Measurements from ENCODE around the gene CEBPG. TPM values are rescaled to one million over a fixed set of nuclear protein-coding genes. Genes with fewer than 3 reads are reported as not detected.
A peak's percentile ranks its signal among the peaks of the same experiment; 100 is the strongest.

Gene CEBPG
- total and polyA plus RNA-seq, 8 donors, result 17.8 to 26.4 (median 19.3) TPM

GRCh38 chr19:33422369-33423180 is 49.1 kb downstream of the CEBPG start:
- H3K27ac ChIP-seq, result no peak overlapping the region
- intact Hi-C loops (cut with DNase I), result no loop called here
- no peaks in the 10 kb centered on the region for H3K27me3 ChIP-seq
- H3K4me3 ChIP-seq, result no peak overlapping the region
- H3K36me3 ChIP-seq, result no peaks in the 10 kb centered on the region
- no peaks in the 10 kb centered on the region for H3K4me1 ChIP-seq
- no peak for TF ChIP-seq CTCF (IDR thresholded peaks at IDR 0.05)
- H3K9me3 ChIP-seq, result no peaks in the 10 kb centered on the region
- ATAC-seq (no peak), DNase-seq (no peak)

- intact Hi-C loops (cut with DNase I), result no loop called here
- H3K36me3 ChIP-seq, result no peaks in the 10 kb centered on the region
- ATAC-seq (no peak), DNase-seq (no peak)
- no peak overlapping the region for H3K4me3 ChIP-seq
- no peak overlapping the region for H3K27ac ChIP-seq
- no peaks in the 10 kb centered on the region for H3K9me3 ChIP-seq
- no peaks in the 10 kb centered on the region for H3K27me3 ChIP-seq
- no peaks in the 10 kb centered on the region for H3K4me1 ChIP-seq
- TF ChIP-seq CTCF (IDR thresholded peaks at IDR 0.05), result no peak
These were observed 50.7 kb downstream of the CEBPG start for GRCh38 chr19:33424181-33424580.

- Histone ChIP-seq H3K4me1 (no peaks in the 10 kb centered on the region), H3K36me3 (no peaks in the 10 kb centered on the region), H3K27ac (no peak overlapping the region), H3K9me3 (no peaks in the 10 kb centered on the region), H3K27me3 (no peaks in the 10 kb centered on the region), H3K4me3 (no peak overlapping the region)
- intact Hi-C loops (cut with DNase I), result no loop called here
- DNase-seq, result peak in 1 of 4 donors; percentile 69
- no peak for TF ChIP-seq CTCF (IDR thresholded peaks at IDR 0.05)
- no peak for ATAC-seq
These were observed 53.3 kb downstream of the CEBPG start for GRCh38 chr19:33426621-33427361.

GRCh38 chr19:33427801-33428626 is 54.5 kb downstream of the CEBPG start:
- ATAC-seq (no peak), DNase-seq (peak in 2 of 4 donors; percentile 13 to 53)
- TF ChIP-seq CTCF (IDR thresholded peaks at IDR 0.05), result no peak
- Histone ChIP-seq H3K36me3 (no peaks in the 10 kb centered on the region), H3K4me1 (no peaks in the 10 kb centered on the region), H3K27me3 (no peaks in the 10 kb centered on the region), H3K4me3 (no peak overlapping the region), H3K27ac (no peak overlapping the region), H3K9me3 (no peaks in the 10 kb centered on the region)
- intact Hi-C loops (cut with DNase I), result no loop called here

All from left lung (tissue), 10 donors.